Amniotic stem cell (primary cell): Measurements from ENCODE around the gene OR6P1.

Experiments
- DNase-seq: peaks from one replicate; lab custom pipeline; 2025; lab: John Stamatoyannopoulos, UW

The OR6P1 gene, protein sequence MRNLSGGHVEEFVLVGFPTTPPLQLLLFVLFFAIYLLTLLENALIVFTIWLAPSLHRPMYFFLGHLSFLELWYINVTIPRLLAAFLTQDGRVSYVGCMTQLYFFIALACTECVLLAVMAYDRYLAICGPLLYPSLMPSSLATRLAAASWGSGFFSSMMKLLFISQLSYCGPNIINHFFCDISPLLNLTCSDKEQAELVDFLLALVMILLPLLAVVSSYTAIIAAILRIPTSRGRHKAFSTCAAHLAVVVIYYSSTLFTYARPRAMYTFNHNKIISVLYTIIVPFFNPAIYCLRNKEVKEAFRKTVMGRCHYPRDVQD

DNA sequence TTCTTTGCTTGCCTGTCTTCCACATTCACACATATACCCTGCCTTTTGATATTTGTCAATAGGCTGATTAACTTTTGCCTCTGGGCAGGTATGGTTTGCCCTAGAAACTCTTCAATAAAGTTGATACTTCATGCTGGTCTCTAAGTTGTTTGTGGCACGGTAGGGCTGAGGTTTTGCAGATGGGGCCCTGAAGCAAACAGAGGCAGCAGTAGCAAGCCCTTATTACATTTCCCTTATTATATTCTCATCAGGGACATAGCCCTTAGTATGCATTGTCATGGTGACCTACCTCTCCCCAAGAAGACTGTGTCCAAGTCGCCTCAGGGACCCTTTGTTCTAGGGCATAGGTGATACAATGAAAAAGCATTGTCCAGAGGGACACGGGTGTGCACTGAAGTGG, at the start of gene OR6P1:
Gene OR6P1 (minus strand): TSS at position 101 of the 400 bp plus-strand sequence. CDS start 6,976 bp downstream, outside the sequence.
- DNase-seq: no peak

DNA sequence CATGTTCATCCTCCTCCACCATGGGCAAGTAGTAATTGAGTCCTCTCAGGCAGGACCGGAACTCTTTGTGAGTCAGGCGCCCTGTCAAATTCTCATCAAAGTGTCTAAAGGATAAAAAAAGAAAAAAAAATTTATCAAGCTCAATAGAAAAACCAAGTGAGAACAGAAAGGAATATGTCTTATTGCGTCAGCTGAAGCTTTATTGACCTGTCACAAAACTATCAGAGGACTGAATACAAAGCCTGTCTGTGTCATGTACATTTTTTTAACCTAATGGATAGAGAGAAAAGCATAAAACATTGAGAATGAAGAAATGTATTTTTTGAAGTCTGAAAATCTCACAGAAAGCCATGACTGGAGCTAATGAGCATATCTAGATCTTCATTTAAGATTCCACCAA, 43.4 kb upstream of the OR6P1 start:
- DNase-seq: no peak

DNA sequence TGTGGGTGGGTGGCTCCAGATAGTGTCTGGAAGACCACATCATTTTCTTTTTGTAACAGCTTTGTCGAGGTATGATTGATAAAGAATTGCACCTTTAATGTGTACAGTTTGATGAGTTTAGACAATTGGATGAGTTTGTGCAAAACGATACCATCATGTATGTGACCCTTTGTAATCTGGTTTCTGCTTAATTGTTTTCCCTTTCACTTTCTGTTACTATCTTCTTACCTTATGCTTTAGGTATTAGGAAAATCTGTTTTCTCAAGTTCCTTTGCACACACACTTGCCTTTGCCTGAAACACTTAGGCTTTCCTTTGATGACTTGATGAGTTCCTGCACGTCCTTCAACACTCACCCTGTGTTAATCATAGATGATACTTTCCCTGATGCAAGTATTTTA, 41.5 kb upstream of the OR6P1 start:
- DNase-seq: no peak

DNA sequence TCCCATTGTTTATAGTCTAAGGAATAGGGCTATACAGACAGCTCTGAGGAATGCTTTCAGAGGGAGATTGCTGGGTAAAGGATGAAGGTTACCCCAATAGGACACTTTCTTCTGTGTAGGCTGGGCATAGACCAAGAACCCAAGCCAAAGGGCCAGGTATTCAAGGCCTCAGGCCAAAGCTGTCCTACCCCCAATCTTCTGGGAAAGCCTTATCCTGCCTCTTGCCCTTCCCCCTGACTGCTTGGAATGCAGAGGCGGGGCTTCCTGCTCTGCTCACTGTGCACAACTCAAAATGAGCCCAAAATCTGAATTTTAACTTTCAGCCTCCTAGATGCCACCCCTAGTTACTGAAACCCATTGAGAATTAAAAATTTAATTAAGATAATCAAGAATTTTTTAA, 36.9 kb upstream of the OR6P1 start:
- no peak for DNase-seq

DNA sequence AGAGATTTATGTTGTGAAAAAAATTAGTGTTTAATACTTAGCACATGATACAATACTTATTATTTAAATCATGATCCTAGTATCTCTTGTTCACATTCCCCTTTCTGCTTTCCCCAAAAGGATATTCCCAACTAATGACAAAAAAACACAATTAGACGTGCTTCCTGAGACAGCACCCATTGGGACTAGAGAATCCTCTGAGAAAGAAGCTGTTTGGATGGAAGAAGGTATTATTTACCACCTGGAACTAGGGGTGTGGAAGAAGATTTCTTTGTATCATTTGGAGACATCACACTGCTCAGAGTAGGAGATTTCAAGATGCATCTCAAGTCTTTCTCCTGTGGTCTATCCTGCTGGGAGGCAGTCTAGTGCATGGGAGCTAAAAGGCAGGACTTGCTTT, 34.6 kb upstream of the OR6P1 start, which contains the start of gene OR10Z1:
Gene OR10Z1 (plus strand): TSS at position 301 of the 400 bp plus-strand sequence. CDS start 1,171 bp downstream, outside the sequence.
- DNase-seq: no peak

DNA sequence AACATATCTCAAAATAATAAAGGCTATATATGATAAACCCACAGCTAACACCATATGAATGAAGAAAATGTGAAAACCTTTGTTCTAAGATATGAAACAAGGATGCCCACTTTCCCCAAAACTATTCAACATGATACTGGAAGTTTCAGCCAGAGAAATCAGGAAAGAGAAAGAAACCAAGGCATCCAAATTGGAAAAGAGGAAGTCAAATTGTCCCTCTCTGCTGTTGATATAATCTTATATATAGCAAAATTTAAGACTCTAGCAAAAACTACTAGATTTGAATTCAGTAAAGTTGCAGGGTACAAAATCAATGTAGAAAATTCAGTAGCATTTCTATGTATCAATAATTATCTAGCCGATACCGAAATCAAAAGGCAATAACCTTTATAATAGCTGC, 30.4 kb upstream of the OR6P1 start:
- DNase-seq: no peak

DNA sequence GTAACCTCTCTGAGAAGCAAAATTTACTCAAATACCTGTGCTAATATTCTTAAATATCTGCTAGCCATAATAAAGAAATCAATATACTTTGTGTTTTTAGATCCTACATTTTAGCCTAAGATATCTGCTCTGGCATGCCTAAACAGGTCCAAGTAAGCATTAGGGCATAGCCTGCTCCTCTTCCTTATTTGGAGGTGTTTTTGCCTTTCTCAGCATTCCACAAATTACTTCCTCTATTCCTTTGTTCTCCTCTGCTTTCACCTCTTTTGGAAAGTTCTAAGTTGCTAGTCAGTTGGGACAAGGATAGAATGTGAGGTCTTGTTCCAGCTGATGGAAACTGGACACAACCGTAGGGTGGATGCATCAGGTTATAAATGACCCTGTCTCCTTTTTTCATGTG, 16.6 kb upstream of the OR6P1 start:
- no peak for DNase-seq

DNA sequence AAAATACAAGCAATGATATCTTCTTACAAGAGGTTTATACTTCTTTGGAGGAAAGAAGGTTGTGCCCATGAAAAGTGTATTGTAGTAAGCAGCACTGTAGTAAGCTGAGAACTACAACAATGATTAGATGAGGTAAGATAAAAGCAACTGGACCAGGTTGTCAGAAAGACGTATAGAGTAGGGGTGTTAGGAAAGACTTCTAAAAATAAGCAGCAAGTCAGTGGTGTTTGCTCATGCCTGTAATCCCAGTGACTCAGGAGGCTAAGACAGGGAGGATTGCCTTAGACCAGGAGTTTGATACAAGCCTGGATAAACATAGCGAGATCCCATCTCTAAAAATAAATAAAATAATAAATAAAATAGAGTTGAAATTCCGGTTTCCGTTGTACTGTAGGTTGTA, 13.6 kb upstream of the OR6P1 start:
- DNase-seq: no peak

DNA sequence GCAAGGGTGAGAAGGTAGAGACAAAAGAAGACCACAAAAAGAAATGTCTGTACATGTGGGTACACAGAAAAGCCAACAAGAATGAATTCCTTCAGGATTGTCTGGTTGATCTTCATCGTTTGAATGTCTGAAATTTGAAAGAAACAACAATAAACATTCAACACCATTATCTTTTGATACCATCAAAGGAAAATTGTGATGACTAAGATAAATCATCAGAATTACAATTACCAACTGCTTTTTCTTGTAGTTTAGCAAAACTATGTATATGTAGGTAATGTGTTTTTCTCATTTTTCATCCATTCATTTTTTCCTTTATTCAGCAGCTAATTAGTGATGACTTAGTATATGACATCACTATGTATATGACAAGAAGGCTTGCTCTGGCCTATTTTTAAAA, 9.4 kb upstream of the OR6P1 start, which contains the start of gene OR10X1:
Gene OR10X1 (minus strand): TSS at position 167 of the 400 bp plus-strand sequence. CDS start 0 bp downstream, at position 167.
- no peak for DNase-seq

DNA sequence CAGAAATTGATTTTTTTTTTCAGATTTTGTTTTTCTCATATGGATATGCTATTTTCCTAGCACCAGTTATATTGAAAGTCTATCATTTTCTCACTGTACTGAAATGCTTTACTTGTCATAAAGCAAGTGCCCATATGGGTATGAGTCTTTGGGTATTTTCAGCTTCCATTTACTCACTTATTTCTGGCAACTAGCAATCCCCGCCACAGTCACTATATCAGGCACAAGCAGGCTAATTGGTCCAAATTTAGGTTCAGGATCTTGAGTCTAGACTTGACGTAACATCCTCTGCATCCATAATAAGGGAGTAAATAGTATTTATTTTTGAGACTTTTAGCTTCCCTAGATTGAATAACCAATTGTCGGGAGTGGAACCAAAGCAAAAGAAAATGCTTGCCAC, 7.2 kb upstream of the OR6P1 start:
- DNase-seq: no peak

DNA sequence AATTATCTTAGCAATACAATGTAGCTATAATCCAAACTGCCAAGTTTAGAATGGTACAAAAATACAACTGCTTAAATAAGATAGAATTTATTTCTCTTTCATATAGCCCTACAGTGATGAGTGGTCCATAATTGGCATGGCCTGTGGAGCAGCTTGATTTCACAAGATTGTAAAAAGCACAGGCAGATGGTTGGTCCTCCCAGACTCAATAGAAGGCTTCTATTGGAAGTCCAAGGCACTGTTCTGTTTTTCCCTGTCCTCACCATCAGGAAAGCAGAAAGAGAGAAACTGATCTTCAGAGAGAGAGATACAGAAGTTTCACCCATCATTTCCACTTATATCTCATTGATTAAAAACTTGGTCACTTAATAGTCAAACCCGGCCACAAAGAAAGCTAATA, 1.8 kb upstream of the OR6P1 start:
- DNase-seq: no peak

DNA sequence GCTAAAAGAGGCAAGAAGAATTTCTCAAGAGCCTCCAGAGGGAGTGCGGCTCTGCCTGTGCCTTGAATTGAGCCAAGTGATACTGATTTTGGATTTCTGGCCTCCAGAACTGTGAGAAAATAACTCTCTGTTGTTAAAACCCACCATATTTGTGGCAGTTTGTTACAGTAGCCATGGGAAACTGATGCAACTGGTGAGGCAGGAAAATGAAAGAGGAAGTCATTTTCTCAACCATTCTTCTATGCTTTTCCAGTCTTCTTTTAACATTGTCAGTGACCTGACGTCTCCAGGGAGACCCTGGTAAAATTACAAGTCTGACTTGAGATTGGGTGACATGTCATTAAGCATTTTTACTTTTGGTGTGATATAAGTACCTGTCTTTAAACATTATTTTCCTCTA, 5.8 kb downstream of the OR6P1 start:
- no peak for DNase-seq

DNA sequence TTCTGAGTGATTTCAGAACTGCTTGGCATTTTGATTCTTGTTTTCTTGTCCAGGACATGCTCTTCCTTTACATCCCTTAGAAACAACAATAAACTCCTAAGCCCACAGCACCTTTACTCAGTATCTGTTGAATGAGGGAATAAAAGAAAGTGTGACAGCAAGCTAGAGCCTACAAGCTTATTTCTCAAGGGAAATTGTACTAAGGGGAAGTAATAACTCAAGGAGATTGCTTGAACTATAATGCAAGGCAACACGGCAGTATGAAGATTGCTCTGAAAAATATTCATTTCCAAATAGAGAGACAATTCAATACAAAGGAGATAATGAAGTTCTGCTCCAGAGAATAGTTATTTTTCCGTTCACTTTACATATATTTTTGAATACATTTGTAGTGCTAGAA, 6.5 kb downstream of the OR6P1 start:
- DNase-seq: no peak

DNA sequence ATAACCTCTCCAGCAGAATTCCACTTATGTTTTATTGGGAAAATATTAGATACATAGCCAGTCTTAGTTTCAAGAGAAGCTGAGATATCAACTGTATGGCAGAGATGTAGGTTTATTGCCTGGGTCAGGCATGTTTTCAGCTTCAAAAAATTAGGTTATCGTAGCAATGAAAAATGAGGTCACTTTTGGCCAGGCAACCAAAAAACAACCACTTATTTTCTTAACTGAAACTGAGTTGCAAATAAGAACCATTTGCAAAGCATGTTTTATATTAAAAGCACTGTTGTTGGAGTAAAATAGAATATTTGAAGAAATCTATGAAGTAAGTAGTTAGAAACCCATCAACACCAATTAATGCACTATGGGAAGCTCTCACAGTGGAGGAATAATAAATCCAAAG, 10.7 kb downstream of the OR6P1 start:
- DNase-seq: no peak

DNA sequence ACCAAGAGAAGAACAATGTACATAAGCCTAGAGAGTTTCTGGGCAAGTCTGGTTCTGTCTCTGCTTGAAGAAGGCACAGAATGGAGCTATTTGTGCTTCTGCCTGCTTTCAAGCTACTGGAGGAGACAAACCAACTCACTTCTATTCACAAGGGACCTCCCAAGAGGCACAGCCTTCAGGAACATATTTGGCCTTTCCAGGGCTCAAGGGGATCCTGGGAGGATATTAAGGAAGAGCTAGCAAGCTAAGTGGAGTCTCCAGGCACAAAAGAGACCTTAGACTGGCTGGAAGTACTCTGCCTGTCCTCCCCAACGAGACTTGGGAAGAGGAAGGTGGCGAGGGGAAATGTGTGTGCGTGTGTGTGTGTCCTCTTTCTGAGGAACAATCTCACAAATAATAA, 16.0 kb downstream of the OR6P1 start, which contains the start of gene OR6Y1:
Gene OR6Y1 (minus strand): TSS at position 54 of the 400 bp plus-strand sequence. CDS start 6,300 bp downstream, outside the sequence.
- DNase-seq: no peak

DNA sequence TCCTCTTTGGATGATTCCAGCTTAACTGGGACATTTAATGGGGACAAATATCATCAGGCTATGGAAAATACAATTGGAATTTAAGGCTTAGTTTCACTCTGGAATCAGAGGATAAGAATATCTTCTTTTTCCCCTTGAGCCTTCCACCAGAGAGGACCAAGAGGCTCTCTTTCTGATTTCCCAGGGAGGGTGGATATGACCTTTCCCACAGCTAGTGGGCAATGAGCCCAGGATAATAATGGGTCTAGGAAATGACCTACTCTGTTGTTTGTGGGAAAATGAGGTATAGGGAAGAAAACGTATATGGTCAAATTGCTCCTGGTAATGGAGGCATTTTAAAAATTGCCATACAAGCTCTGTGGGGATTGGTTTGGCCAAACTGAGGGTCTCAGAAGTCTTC, 18.1 kb downstream of the OR6P1 start:
- DNase-seq: no peak

DNA sequence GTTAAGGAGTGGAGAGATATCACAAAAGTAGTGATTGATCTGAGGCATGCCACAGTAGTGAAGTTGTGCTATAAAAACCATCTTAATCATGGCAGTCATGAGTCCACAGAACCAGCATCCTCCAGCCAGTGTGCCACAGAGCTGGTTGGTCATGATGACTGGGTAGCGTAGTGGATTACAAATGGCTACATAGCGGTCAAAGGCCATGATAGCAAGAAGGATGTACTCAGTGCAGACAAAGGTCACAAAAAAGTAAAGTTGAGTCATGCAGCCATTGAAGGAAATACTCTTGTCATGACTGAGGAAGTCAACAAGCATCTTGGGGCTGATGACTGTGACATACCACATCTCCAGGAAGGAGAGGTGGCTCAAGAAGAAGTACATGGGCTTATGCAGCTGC, 22.8 kb downstream of the OR6P1 start:
- no peak for DNase-seq

DNA sequence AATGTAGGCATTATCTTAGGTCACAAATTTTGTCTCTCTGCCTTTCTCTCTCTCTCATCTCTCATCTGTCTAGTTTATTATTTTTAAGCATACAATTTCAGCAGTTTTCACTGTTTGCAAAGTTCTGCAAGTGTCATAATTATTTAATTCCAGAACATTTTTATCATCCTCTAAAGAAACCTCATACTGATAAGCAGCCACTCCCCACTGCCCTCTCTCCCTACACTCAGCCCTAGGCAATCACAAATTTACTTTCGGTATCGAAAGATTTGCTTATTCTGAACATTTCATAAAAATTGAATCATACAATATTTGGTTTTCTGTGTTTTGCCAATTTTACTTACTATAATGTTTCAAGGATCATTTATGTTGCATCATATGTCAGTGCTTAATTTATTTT, 32.8 kb downstream of the OR6P1 start:
- DNase-seq: no peak

DNA sequence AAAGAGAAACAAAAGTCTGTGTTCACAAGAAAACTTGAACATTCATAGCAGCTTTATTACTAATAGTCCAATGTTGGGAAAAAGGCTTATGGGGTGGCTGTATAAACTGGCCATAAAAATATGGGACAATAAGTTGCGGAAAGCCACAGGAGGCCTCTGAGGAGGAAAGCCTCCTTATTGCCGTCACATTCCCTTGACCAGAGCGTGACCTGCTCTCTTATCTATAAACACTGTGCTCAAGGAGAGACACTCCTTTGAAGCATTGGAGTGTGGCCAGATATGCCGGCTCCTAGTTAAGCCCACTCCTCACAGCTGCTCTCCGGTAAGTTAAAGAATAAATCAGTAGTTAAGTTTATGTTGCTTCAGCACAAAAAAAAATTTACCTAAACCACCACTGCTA, 35.9 kb downstream of the OR6P1 start:
- DNase-seq: no peak

DNA sequence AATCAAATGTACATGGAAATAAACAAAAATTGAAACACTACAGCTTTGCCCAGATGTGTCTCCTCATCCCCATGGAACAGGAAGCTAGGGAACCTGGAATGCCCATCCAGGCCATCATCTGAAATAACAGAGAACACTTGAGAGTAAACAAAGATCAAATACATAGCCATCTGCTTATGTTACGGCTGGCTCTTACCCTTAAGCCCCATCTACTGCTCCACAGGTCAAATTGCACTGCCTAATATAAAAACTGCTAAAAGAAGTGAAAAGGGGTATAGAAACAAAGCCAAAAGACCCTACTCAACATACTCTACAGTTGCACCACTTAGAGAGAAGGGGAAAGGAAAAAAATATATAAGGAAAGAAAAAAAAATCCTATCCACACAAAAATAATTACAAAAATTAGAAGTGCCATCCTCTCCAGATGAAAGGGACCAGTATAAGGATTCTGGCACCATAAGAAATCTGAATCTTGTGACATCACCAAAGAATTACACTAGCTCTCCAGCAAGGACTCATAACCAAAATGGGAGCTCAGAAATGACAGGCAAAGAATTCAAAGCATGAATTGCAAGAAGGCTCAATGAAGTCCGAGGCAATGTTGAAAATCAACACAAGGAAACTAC, 43.1 kb downstream of the OR6P1 start:
- no peak for DNase-seq

DNA sequence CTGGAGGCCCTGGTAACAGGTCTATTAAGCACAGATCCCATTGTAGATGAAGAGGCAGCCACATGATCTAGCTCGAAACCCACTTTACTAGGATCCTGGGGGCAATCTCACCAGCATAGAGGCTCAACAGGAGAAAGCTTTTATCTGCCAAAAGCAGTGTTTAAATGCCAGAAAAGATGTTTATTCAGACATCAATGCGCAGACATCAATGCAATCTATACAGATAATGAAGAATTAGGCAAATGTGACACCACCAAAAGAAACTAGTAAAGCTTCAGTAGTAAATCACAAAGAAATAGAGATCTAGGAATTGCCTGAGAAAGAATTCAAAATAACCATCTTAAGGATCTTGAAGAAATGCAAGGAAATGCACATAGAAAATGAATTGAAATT, 48.7 kb downstream of the OR6P1 start:
- no peak for DNase-seq

DNA sequence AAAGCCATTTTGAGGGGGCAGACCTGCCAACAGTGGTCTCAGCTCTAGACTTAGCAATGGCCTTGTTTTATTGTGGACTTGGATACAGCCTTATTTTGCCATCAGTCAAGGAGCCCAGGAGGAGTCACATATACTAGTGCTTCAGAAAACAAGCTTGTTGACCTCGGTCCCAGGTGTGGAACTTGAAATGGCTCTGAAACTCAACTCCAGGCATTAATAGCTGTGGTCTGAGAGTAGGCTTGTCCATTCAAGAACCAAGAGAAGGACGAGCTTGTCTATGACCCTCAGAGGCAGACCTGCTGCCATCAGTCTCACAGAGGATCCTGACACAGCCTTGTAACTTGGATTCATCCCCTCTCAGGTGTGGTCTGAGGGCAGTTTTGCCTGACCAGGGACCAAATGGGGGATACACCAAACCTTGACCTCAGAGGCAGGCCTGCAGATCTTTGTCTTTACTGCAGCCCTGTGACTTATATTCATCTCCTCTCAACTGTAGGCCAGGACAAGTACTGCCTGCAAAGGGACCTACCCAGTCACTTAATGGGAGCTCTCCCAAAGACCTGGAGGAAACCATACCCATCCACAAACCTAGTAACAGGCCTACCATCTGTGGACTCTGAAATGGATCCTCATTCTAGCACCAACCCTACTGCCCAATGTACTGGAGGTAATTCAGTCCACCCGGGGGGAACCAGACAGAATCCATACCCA, 49.3 kb downstream of the OR6P1 start:
- no peak for DNase-seq

DNA sequence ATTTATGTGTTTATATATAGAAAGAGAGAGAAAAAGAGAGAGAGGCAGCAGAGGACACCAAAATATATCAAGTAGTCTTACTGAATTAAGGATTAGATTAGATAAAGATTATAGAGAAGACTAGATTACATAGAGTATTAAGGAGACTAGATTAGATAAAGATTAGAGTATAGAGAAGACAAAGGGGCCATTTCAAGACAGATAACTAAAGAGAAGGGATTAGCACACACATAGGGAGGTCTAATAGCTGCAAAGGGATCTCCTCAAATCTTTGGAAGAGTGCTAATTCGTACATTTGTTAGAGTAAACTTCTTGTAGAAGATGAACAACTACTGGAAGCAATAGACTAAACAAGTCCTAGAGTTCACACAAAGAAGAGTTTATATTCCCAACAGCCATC, 50.4 kb downstream of the OR6P1 start:
- DNase-seq: no peak
